HUES6 (cell line): ENCODE measurements around the gene IMMT.
"Not testable (repeated sequence)": the region's sequence is repeated elsewhere in the genome, so short reads cannot be mapped to it uniquely, and the experiment has no call there.

Experiments
- H3K27ac ChIP-seq: 2 replicates; pipeline ENCODE4 v1.7.0; 2013; ENCODE audit warnings: low read depth, mild to moderate bottlenecking, low read length, inconsistent platforms
- H3K27me3 ChIP-seq: 2 replicates; pipeline ENCODE4 v1.6.1; 2013; ENCODE audit warnings: low read length; ENCODE audit not compliant: control insufficient read depth, insufficient read depth
- H3K36me3 ChIP-seq: 2 replicates; pipeline ENCODE4 v1.6.1; 2013; ENCODE audit warnings: low read length; ENCODE audit not compliant: control insufficient read depth, insufficient read depth
- H3K4me1 ChIP-seq: 2 replicates; pipeline ENCODE4 v1.6.1; 2013; ENCODE audit warnings: low read length; ENCODE audit not compliant: control insufficient read depth, insufficient read depth
- H3K4me3 ChIP-seq: 2 replicates; pipeline ENCODE4 v1.5.1; 2013; ENCODE audit warnings: low read depth, low read length
- H3K9ac ChIP-seq: one replicate; pipeline ENCODE4 v1.6.1; 2013; ENCODE audit warnings: mild to moderate bottlenecking, low read length
- H3K9me3 ChIP-seq: 2 replicates; pipeline ENCODE4 v1.6.1; 2013; ENCODE audit warnings: low read depth, low read length; ENCODE audit not compliant: control insufficient read depth, insufficient read depth

Gene IMMT

DNA sequence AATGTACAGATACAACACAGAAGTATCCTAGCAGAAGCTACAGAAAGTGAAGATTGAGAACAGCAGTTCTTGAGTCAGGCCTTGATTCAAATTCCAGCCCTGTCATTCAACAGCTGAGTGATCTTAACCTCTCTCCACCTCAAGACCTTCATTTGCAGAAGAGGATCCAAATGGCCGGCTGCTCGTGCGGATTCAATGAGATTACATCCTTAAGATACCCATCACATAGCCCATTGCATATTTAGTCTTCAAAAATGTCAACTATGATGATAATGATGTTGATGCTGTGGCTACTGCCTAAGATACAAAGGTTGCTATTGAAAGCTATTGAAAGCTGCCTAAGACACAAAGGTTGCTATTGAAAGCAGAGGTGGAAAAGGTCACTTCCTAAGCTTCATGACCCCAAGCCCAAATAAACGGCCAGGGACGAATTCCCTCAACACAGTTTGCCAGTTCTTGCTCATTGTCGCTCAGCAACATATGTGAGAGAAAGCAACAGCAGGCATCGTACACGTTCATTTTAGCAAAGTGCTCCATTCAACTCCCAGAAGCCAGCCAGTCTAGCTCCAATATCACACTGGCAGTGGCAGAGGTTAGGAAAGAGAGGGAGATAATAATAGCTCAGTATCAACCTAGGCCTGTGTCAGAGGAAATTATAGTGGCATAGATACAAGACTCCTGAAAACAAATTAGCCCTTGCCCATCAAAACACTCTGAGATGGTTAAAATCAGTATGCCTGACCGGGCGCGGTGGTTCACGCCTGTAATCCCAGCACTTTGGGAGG lies 40.1 kb upstream of the IMMT start:
- Histone ChIP-seq H3K27ac (no peak overlapping the region), H3K4me1 (peaks cover 15% of the 10 kb centered on the region; the same call in 1 of the 2 replicates), H3K36me3 (no peaks in the 10 kb centered on the region), H3K4me3 (no peak overlapping the region), H3K9me3 (no peaks in the 10 kb centered on the region), H3K27me3 (no peaks in the 10 kb centered on the region), H3K9ac (no peak overlapping the region)

DNA sequence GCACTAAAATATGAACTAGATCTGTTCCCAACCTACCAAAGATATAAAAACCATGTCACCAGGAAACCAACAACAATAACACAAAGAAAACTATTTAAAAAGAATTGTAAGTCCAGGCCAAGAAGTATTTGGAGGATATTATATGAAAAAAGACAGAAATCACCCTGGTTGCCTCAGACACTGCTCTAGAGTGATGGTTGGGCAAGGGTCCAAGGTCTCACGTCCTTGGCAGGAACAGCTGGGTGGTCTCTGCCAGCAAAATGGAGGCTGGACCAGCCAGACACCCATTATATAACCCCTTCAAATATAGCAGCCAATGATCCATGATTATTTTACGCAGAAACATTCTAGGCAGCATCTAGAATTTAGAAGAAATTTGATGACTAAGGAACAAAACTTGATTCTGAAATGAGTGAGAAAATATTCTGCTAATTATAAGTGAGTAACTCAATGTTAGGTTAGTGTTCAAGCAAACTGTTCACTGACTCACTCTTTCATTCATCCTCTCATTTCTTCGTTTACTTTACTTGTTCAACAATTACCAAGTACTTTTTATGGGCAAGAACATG lies 39.4 kb upstream of the IMMT start:
- Histone ChIP-seq H3K27me3 (no peaks in the 10 kb centered on the region), H3K4me1 (peaks cover 15% of the 10 kb centered on the region; the same call in 1 of the 2 replicates), H3K27ac (no peak overlapping the region), H3K9ac (no peak overlapping the region), H3K36me3 (no peaks in the 10 kb centered on the region), H3K9me3 (no peaks in the 10 kb centered on the region), H3K4me3 (no peak overlapping the region)

- no peaks in the 10 kb centered on the region for H3K27me3 ChIP-seq
- no peak overlapping the region for H3K27ac ChIP-seq
- no peaks in the 10 kb centered on the region for H3K36me3 ChIP-seq
- no peak overlapping the region for H3K4me3 ChIP-seq
- peaks cover 12% of the 10 kb centered on the region; the same call in 1 of the 2 replicates for H3K4me1 ChIP-seq
- no peak overlapping the region for H3K9ac ChIP-seq
- no peaks in the 10 kb centered on the region for H3K9me3 ChIP-seq
Measured at GRCh38 chr2:86233436-86233835, 38.2 kb upstream of the IMMT start.

GRCh38 chr2:86232910-86233309 lies 37.6 kb upstream of the IMMT start:
- Histone ChIP-seq H3K4me3 (no peak overlapping the region), H3K27me3 (no peaks in the 10 kb centered on the region), H3K36me3 (no peaks in the 10 kb centered on the region), H3K9ac (no peak overlapping the region), H3K9me3 (no peaks in the 10 kb centered on the region), H3K27ac (no peak overlapping the region), H3K4me1 (peaks cover 12% of the 10 kb centered on the region; the same call in 1 of the 2 replicates)

GRCh38 chr2:86232373-86232784 lies 37.1 kb upstream of the IMMT start:
- Histone ChIP-seq H3K4me1 (peaks cover 12% of the 10 kb centered on the region; the same call in 1 of the 2 replicates), H3K9me3 (no peaks in the 10 kb centered on the region), H3K4me3 (no peak overlapping the region), H3K27ac (no peak overlapping the region), H3K27me3 (no peaks in the 10 kb centered on the region), H3K36me3 (no peaks in the 10 kb centered on the region), H3K9ac (no peak overlapping the region)

GRCh38 chr2:86231680-86232372 lies 36.6 kb upstream of the IMMT start:
- no peak overlapping the region for H3K9ac ChIP-seq
- no peak overlapping the region for H3K4me3 ChIP-seq
- no peaks in the 10 kb centered on the region for H3K27me3 ChIP-seq
- H3K9me3 ChIP-seq, result no peaks in the 10 kb centered on the region
- H3K36me3 ChIP-seq, result no peaks in the 10 kb centered on the region
- H3K27ac ChIP-seq, result no peak overlapping the region
- peaks cover 12% of the 10 kb centered on the region; the same call in 1 of the 2 replicates for H3K4me1 ChIP-seq

- H3K9ac ChIP-seq, result no peak overlapping the region
- no peaks in the 10 kb centered on the region for H3K27me3 ChIP-seq
- H3K36me3 ChIP-seq, result no peaks in the 10 kb centered on the region
- H3K9me3 ChIP-seq, result no peaks in the 10 kb centered on the region
- H3K4me1 ChIP-seq, result peaks cover 12% of the 10 kb centered on the region; the same call in 1 of the 2 replicates
- H3K27ac ChIP-seq, result no peak overlapping the region
- H3K4me3 ChIP-seq, result no peak overlapping the region
Measured at GRCh38 chr2:86230961-86231360, 35.7 kb upstream of the IMMT start.

DNA sequence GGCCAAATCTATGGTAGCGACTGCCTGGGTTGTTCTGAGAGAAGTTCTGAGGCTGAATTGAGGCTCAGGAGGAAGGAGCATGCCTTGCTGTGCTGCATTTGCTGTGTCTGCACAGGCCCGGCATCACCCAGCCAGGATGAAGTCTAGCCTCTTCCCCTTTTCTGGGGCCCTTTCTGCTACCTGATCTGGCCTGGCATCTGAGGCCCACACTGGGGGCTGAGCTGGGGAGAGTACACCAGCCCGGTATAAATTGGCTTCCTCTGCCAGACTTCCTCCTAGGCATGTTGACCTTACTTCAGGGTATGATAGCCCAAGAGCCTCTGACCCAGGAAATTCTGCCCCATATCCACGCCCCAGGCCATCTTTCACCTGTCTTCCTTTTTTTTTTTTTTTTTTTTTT lies 34.0 kb upstream of the IMMT start:
- Histone ChIP-seq H3K4me3 (no peak overlapping the region), H3K27ac (no peak overlapping the region), H3K27me3 (no peaks in the 10 kb centered on the region), H3K36me3 (no peaks in the 10 kb centered on the region), H3K9me3 (no peaks in the 10 kb centered on the region), H3K4me1 (peaks cover 12% of the 10 kb centered on the region; the same call in 1 of the 2 replicates), H3K9ac (no peak overlapping the region)

DNA sequence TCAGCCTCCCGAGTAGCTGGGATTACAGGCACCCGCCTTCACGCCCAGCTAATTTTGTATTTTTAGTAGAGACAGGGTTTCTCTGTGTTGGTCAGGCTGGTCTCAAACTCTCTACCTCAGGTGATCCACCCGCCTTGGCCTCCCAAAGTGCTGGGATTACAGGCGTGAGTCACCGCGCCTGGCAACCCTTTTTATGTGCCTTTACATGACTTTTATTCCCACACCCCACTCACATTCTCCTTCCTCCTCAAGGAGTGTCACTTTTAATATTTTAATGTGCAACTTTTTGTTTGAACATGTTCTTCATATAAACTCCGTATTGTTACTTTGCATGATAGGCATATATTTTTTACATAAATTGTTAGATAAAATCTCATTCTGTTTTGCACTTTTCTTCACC lies 33.3 kb upstream of the IMMT start:
- H3K9ac ChIP-seq, H3K4me3 ChIP-seq, H3K9me3 ChIP-seq, H3K27me3 ChIP-seq, H3K36me3 ChIP-seq, H3K27ac ChIP-seq: not testable (repeated sequence)
- peaks cover 12% of the 10 kb centered on the region; the same call in 1 of the 2 replicates for H3K4me1 ChIP-seq

DNA sequence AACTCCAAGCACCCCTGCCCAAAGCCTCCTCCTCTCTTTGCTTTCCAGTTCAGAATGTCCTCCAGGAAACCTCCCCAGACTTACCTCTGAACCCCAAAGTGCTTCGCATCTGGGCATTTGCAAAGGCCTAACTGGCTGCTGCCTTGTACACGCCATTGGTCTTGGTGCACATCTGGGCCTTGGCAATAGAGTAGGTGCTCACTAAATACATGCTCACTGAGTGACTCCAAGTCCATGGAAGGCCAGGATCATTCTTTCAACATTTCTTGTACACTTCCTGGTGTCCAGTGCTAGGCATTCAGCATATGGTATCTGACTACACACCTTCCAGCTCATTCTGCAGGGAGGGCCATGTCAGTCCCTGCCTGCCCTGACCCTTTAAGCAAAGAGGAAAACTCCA lies 32.4 kb upstream of the IMMT start:
- peaks cover 19% of the 10 kb centered on the region for H3K4me1 ChIP-seq
- H3K9ac ChIP-seq, result no peak overlapping the region
- no peak overlapping the region for H3K4me3 ChIP-seq
- no peaks in the 10 kb centered on the region for H3K27me3 ChIP-seq
- no peaks in the 10 kb centered on the region for H3K36me3 ChIP-seq
- H3K9me3 ChIP-seq, result no peaks in the 10 kb centered on the region
- no peak overlapping the region for H3K27ac ChIP-seq
